HG02798 (cell line): Measurements from ENCODE around the gene TMEM100.

Experiments used
- ATAC-seq: cut with Tn5 transposase; IDR thresholded peaks from one replicate; pipeline ENCODE4 v1.9.1; 2021; ENCODE audit warnings: mild to moderate bottlenecking; ENCODE audit not compliant: unreplicated experiment, poor library complexity

The TMEM100 gene, protein sequence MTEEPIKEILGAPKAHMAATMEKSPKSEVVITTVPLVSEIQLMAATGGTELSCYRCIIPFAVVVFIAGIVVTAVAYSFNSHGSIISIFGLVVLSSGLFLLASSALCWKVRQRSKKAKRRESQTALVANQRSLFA

DNA sequence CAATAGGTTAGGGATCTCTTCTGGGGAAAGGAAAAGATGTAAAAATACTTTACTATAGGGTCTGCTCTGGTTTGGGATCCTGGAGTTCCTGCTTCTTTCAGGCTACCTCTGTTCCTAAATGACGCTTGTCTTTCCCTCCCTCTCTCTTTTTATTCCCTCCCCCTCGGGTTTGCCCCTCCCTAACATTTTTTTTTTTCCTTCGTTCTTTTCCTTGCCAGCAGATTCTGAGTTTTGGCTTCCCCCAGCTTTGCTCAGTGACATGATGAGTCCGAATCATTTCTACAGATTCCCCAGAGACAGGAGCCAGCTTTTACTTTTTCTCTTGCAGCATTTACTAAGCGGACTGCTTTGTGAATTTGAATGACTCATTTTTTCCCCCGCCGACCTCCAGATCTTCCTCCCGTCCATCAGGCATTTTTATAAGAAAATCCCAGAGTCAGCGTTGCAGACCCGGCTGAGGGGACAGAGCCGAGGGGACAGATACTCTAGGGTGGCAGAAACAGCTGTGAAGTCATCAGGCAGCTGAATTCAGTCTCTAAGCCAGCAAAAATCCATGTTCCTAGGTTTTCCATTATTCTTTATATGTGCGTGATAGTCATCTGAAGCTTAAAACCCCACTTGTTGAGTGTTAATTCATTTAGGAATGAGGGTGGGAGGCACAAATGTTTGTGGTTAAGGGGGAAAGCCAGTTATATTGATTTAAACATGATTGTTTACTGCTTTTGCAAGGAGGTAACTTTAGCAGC is at the start of gene TMEM100:
TMEM100 (minus strand) TSS at position 123 of the 746 bp plus-strand sequence. CDS start 1,794 bp downstream, outside the sequence.
- no peak for ATAC-seq

DNA sequence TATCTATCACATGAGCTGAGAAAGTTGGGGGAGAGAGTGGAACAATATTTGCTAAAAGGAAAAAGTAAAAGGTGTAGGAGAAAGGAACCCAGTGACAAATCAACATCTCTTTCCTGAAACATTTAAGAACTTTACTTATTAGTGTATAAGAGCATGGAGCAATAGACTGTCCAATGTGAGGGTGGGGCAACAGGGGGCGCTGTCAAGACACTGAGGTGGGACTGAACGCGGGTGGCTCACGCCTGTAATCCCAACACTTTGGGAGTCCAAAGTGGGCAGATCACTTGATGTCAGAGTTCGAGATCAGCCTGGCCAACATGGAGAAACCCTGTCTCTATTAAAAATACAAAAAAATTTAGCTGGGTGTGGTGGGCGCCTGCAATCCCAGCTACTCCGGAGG is 49.4 kb upstream of the TMEM100 start:
- ATAC-seq = no peak

DNA sequence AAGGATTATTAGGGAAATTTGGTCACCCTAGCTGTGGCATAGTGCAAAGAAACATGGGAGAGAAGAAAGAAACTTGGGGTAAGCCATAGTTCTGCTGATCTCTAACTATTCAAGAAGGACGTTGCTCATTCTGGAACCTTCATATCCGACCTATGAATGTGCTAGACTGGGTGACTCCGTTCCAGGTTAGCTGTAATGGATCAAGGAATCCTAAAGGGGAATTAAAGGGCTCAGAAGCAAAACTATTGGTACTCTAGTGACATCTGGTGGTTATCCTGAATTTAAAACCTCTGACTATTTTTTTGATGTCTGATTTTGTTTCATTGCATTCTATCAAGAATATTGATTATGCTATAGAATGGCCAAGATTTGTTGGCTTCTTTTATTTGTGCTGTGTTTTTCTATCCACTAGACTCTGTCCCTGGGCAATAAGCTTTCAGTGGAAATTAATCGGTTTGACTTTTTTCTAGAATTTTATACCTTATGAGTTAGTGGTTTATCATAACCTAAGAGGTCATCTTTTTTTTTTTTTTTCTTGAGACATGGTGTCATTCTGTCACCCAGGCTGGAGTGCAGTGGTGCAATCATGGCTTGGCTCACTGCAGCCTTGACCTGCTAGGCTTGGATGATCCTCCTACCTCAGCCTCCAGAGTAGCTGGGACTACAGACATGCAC is 47.7 kb upstream of the TMEM100 start:
- ATAC-seq = no peak

DNA sequence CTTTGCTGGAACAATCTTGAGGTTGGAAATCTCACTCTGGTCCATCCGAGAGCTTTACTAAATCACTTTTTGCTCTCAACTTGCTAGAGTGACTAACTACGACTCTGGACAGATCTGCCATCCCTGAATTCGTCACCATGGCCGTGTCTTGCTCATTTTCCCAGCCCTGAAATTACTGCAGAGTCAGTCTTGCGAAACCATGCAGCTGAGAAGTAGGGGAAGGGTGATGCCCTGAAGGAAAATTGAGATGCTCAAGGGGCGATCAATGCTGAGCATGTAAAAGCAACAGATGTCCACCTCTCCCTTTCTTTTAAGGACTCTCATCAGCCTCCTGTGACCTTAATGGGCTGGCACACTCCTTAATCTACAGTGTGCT is 46.9 kb upstream of the TMEM100 start:
- no peak for ATAC-seq

DNA sequence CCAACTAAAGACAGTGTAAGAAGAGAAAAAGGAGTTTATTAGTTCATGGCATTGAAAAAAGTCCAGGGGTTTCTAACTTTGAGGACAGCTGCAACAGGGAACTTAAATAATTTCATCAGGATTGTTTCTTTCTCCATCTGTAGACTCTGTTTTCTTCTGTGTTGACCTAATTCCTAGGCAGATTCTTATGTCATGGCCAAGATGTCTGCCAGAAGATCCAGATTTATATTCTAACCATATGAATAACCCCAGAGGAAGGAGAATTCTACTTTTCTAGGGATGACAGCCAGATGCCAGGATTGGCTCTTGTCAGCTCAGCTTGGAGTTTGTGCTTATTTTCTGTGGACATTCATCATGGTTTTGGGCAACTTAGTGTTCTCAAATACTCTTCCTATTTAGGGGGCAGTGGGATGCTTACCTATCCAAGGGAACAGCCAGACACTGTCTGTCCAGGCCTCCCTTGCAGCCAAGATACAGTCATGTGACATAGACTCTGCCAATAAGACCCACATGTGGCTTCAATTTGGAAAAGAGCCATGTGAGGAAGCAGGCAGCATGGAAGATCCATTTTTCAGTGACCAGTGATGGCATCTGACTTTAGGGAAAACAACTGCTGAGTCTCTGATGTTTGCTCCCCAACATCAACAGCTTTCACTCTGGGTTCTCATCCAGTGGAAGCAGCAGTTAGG is 46.4 kb upstream of the TMEM100 start:
- ATAC-seq = no peak

DNA sequence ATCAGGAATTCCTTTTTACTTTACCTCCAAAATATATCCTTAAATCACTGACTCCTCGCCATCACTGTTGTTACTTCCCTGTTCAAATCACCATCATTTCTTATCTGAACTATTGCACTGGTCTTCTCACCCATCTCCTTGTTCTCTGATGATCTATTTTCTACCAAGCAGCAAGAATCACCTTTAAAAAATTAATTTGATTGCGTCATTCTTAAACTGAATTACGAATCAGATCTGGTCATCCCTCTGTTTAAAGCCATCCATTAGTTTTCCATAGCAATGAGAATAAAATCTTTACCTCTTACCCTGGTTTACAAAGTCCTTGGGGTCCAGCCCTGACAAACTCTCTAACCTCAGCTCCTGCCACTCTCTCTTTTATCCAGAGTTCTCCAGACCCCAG is 42.8 kb upstream of the TMEM100 start:
- ATAC-seq = no peak

DNA sequence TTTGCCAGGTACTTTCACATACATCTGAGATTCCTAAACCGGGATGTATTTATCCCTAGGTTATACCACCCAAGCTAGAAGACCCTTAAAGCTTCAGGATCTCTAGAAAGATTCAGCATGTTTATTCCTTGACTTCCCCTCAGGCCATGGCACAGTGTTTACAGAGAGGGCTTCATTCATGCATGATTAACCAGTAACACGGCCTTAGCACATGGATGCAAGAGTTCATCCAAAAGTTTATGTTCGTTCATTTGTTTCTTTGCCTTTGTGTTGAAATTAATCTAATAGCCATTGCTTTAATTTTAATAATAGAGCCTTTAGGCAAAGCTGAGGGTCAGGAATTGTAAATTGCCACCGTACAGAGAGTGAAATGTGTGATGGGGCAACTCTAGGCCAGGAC is 41.9 kb upstream of the TMEM100 start:
- no peak for ATAC-seq

DNA sequence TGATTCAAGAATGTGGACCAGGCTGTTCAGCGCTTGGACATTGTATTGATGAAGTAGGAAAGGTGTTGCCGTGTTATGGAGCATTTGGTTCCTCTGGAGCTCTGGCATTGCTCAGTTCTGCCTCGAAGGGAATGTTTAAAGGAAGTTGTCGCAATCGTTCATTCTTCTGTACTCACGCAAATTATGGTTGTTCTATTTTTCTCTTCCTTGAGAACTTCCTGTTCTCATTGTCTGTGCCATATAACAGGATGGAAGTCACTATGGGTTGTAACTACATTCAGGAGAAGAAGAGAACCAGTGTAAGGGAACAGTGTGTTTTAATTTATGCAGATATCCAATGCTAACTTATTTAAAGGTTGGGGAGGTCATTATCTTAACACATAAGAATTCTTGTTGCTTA is 41.2 kb upstream of the TMEM100 start:
- ATAC-seq = no peak

DNA sequence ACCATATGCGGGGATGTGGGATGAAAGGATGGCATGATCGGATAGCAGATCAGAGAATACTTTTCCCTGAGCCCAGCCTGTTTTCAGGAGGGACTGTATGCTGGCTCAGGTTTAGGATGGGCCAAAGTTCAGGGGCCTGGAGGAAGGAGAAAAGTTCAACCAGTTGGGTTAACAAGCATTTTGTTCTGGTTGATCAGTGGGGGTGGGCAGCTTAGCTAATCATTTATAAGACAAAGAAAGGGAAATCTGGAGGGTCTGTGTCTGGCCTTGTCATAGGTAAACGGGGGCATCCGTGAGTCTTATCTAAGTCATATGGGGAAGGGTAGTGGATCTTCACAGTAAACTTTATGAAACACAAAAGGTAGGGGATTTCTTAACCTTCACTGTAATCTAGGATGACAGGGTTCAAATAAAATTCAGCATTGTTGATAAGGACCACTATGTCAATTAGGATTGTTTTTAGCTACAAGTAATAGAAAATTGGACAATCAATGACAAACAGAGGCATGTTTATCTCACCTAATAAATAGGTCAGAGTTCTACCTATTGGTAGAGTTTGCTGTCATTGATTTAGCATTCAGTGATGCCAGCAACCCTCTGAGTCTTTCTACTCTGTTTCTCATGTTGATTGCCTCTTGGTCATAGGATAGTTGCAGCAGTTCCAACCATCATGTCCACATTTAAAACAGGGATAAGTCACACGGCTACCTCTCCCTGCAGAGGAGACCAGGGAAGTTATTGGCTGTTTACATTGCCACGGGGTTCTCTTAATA is 39.6 kb upstream of the TMEM100 start:
- ATAC-seq = no peak

DNA sequence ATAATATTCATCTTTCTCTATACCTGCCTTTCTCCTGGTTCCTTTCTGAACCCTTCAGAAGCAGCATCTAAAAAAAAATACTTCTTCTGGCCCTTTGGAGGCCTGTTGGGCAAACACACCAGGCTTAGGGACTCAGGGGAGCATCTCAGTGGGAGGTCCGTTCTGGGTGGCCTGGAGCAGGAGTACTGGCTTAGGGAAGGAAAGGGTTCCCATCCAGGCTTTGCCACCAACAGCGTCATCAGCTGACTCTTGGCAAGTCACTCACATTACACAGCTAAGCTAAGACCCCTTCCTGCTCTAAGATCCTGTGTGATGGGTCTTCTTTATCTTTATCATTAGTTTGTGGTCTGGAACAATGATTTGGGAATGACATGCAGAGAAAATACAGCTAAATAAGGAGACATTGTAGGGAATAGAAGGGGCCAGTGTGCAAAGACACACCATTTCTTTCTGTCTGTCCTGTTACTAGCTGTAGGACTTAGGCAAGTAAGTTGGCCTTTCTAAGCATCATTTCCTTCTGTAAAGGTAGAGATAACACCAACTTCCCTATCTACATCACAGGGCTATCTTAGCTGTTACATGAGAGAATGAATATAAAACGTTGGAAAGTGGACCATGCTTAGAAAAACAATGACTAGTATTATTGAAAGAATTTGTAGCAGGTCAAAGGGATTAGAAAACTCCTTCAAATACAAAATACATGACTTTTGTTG is 38.1 kb upstream of the TMEM100 start:
- no peak for ATAC-seq

DNA sequence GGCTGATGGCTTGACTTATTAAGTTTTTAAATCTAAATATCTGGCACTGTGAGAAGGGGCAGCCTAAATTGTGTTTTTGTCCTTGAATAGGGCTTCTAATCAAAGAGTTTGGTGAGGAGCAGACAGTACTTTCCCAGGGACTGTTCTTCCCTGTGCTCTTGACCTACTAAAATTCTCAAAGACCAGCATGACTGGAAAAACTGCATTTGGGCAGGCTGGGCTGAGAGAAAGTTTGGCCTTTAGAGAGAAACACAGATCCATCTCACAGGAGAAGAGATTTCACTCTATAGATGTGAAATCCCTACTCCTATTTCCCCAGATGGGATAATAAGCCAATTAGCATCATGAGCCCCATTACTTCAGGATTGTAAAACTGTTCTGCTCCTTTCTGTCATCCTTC is 35.5 kb upstream of the TMEM100 start:
- ATAC-seq = no peak

DNA sequence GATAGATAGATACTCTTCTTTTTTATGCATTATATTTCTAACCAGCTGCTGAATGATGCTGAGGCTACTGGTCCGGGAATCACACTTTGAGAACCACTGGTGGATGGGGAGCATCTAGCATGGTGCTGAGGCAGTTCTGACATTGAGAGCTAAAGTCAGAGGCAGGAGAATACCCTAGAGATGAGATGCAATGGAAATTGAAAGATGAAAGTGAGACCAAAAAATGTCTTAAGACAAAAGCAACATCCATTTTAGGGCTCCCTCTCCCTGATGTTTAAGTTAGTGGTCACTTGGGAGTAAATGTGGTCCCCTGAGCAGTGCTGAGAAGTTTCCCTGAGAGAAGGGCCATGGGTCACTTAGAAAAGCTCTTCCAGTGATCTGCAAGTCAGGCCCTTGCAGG is 35.0 kb upstream of the TMEM100 start:
- peak; percentile 65 for ATAC-seq

DNA sequence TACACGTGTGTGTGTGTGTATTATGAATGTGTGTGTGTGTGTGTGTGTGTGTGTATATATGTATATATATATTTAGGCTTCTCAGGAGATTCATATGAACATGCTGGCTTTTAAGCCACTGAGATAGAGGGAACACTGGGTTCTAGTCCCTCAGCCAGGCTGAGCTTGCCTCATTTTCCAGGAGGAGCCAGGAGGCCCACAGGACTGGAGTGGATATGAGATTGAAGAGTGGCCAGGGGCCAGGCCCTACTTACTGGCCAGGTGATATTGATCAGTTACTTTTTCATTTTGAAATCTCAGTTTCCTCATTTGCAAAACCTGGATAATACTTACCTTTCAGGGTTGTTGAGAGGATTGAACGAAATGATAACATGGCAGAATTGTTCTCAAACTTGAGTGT is 34.0 kb upstream of the TMEM100 start:
- ATAC-seq = no peak

DNA sequence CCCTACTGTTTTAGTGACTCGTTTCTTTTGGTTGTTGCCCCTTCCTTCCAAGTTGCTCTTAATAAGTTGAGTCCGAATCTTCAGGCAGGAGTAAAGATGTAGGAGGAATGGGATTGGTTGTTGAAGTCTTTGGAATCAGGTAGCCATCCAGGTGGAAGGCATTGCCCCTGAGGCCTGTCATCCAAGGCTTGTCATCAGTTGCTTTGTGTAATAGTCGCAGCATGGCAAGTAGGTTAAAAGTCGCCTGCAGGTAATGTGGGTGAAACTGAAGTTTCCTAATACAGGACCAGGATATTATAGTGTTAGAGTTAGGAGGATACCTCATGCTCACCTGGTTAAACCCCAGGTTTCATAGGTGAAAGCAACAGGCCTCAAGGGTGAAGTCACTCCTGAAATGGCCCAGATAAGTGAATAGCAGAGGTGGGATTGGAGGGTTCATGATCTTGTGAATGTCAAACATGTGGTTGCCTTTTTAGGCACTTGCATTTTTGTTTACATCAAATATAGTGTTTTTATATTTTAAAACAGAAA is 29.1 kb upstream of the TMEM100 start:
- no peak for ATAC-seq

DNA sequence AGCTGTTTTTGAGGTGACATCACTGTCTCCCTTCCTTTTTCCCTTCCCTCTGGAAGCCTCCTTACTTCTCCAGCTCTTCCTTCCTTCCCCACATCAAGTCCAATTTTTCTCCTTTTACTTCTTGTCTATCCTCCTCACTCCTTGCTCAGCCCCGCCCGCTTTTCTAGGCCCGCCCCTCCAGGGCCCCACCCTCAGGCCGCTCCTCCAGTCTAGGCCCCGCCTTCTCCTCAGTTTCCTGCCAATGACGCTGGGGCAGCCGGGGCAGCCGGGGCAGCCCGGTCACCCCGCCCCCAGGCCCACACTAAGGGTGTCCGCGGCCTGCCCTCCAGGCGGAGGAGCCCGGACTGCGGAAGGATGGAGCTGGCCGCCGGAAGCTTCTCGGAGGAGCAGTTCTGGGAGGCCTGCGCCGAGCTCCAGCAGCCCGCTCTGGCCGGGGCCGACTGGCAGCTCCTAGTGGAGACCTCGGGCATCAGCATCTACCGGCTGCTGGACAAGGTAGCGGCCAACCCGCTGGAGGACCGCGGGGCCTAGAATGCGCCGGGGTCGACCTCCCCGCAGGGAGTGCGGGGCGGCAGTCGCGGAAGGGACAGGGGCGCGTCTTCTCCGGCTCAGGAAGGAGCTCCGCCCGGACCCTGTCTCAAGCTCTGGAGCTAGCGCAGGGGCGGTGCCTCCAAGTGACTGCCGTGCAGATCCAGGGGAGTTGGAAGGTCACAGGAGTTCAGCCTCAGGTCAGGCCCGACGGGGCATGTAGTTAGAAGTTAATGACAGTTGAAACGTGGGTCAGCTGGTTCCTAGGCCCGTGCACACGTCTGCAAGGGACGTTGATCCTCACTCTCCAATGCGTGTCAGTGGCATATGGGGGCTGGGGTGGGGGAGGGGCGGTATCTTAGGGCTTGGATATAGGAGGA is 28.3 kb upstream of the TMEM100 start, which contains the start of gene PCTP:
PCTP (plus strand) TSS at position 302 of the 908 bp plus-strand sequence; CDS start at position 355, 53 bp downstream.
- ATAC-seq = peak; percentile 100

DNA sequence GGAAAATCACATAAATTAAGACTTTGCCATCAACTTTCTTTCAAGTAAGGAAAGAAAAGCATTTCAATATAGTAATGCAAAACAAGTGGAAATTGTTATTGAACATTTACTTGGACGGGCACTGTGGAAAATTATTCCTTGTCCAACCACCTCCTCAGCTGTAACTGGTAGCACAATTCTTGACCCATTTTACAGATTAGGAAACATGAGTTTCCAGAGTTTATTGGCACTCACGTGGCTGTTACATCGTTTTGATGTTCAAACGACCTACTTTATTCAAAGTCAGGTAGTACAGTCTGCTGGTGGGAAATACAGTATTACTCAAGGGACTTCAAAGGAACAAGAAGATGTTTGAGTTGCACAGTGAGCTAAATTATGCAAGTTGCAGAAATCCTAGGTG is 27.3 kb upstream of the TMEM100 start:
- no peak for ATAC-seq

DNA sequence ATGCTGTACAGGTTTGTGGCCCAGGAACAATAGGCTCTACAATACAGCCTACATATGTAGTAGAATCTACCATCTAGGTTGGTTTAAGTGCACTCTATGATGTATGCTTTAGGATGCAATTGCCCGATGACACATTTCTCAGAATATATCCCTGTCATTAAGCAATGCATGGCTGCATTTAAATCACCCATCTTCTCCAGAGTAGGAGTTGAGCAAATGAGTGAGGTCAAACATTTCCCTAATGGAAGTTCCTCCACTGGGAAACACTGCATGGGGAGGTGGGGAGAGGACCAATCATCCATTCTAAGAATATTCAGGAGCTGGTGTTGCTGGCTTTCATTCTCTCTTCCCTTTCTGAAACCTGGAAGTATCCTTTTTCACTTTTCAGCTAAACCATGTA is 26.2 kb upstream of the TMEM100 start:
- ATAC-seq = no peak

DNA sequence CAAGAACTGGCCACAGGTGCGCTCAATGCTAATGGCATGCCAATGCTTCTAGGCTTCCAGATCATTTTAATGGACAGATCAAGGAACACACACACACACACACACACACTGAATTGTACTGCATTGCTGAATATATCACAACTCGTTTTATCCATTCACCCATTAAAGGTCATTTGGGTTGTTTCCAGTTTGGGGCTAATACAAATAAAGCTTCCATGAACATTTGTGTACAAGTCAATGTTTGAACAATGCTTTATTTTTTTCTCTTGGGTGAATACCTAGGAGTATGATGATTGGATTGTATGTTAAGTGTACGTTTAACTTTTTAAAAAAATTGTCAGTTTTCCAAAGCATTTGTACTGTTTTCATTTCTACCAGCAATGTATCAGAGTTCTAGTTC is 24.5 kb upstream of the TMEM100 start:
- ATAC-seq = no peak
